Measurements from ENCODE around the gene GRIA1.
"Not testable (repeated sequence)": the region's sequence is repeated elsewhere in the genome, so short reads cannot be mapped to it uniquely, and the experiment has no call there.

Gene GRIA1

DNA sequence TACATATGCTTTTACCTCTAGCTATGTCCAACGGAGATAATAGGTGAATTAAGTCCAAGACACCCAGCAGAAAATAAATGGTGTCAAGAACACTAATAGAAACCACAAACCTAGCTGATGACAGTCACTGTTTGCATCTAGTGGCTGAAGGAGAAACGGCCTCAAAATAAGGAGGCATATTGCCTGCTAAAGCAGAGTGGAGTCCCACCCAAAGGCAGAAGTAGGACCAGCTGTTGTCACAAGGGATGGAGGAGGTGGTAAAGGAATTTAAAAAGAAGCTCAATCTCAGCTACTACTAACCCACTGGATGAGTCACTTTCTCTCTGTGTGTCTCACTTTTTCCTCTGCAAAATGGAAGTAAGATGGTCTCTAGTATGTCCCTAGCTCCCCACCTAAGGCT, 224.3 kb downstream of the GRIA1 start:
- TF ChIP-seq, protein P1, sequence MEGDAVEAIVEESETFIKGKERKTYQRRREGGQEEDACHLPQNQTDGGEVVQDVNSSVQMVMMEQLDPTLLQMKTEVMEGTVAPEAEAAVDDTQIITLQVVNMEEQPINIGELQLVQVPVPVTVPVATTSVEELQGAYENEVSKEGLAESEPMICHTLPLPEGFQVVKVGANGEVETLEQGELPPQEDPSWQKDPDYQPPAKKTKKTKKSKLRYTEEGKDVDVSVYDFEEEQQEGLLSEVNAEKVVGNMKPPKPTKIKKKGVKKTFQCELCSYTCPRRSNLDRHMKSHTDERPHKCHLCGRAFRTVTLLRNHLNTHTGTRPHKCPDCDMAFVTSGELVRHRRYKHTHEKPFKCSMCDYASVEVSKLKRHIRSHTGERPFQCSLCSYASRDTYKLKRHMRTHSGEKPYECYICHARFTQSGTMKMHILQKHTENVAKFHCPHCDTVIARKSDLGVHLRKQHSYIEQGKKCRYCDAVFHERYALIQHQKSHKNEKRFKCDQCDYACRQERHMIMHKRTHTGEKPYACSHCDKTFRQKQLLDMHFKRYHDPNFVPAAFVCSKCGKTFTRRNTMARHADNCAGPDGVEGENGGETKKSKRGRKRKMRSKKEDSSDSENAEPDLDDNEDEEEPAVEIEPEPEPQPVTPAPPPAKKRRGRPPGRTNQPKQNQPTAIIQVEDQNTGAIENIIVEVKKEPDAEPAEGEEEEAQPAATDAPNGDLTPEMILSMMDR (IDR thresholded peaks at IDR 0.05; ENCODE audit: borderline replicate concordance, insufficient read depth, low read depth, low read length) = no peak
- no peak overlapping the region for H3K4me3 ChIP-seq (ENCODE audit: low read depth, low read length)

DNA sequence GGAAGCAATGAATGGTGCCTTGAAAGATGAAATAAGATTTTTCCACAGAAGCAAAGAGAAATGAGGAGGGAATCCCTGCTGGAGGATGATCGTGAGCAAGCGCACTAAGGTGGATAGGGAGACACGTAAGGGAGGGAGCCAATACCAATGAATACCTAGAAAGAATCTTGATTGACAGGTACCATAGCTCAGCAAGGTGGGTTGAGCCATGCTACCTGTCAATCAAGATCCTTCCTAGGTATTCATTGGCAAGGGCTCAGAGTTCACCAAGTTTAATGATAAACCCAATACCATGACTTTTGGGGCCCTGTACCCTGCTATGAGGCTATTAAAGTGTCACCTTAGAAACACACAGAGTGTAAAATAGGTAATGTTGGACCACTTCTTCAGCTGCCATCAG, 226.8 kb downstream of the GRIA1 start:
- TF ChIP-seq, protein P1 (IDR thresholded peaks at IDR 0.05; ENCODE audit: borderline replicate concordance, insufficient read depth, low read depth, low read length) = no peak
- no peak overlapping the region for H3K4me3 ChIP-seq (ENCODE audit: low read depth, low read length)

DNA sequence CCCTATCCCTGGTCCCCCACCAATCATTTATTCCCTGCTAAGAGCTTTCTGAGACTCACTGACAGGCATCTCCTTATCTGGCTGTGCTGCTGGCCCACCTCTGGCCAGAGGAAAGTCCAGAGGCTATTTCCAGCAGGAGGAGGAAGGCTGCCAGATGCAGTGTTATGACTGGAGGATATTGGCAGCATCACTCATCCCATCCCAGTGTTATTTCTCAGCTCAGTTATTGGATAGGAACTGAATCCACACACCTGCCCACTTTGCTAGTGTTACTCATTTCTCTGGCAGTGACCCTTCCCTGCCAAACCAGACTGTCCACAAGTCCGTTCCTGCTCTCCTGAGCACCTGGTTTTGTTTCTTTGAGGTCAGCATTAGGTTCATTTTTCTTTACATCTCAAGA, 228.2 kb downstream of the GRIA1 start:
- H3K4me3 ChIP-seq (ENCODE audit: low read depth, low read length) = no peak overlapping the region
- TF ChIP-seq, protein P1 (IDR thresholded peaks at IDR 0.05; ENCODE audit: borderline replicate concordance, insufficient read depth, low read depth, low read length) = no peak

DNA sequence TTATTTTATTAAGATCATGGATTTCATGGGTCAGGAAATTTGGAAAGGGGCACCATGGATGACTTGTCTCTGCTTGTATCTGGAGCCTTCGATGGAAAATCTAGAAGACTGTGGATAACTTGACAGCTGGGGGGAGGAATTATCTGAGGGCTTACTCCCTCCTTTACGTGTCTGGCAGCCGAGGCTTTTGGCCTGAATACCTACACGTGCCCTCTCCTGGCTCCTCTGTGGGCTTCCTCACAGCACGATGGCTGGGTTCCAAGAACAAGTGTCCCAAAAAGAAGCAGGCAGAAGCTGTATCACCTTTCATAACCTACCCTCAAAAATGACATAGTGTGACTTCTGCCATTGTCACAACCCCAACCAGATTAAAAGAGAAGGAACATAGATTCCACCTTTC, 228.9 kb downstream of the GRIA1 start:
- TF ChIP-seq, protein P1 (IDR thresholded peaks at IDR 0.05; ENCODE audit: borderline replicate concordance, insufficient read depth, low read depth, low read length) = no peak
- no peak overlapping the region for H3K4me3 ChIP-seq (ENCODE audit: low read depth, low read length)

DNA sequence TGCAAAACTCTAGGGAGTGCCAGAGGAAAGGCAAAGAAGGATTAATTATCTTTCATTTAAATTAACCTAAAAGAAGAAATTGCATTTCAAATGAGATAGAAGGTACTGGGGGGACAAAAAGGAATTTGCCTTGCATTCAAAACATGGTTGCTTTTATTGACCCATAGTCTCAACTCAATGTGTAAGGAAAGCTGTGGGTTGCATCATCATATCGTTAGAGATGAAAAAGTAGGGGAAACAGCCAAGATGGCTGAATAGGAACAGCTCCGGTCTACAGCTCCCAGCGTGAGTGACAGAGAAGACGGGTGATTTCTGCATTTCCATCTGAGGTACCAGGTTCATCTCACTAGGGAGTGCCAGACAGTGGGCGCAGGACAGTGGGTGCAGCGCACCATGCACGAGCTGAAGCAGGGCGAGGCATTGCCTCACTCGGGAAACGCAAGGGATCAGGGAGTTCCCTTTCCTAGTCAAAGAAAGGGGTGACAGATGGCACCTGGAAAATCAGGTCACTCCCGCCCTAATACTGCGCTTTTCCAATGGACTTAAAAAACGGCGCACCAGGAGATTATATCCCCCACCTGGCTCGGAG, 232.6 kb downstream of the GRIA1 start:
- H3K4me3 ChIP-seq (ENCODE audit: low read depth, low read length) = not testable (repeated sequence)

DNA sequence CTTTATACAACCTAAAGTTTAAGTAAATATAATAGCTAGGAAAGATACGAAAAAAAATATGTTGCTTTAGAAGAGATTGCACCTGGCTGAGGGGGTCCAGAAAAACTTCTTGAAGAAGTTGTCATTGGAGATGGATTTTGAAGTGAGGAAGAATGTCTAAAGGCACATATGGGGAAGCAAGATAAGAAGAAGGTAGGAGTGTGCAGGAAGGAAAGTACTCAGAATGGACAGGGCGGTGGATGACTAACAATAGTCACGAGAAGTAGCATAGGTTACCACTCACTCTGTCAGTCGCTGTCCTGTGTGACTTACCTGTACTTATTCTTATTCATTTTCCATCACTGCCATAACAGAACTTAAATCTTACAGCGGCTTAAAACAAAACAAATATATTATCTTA, 251.6 kb downstream of the GRIA1 start:
- H3K4me3 ChIP-seq (ENCODE audit: low read depth, low read length) = no peak overlapping the region
- TF ChIP-seq, protein P1 (IDR thresholded peaks at IDR 0.05; ENCODE audit: borderline replicate concordance, insufficient read depth, low read depth, low read length) = no peak

DNA sequence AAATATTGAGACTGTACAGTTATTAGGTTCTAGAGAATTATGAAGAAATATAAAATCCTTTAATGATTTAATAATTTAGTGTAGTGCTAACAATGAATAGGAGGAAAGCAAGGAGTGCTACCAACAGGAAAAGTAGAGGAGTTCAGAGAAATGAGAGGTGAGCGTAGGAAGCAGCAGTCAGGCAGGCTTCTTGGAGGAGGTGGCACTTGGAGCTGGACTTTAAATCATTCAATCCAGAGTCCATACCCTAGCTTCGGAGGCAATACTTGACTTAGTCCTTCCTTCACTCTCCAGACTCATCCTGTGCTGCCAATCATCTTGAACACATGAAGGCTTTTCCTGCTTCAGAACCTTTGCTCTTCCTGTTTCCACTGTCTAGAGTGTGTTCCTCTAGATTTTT, 254.3 kb downstream of the GRIA1 start:
- TF ChIP-seq, protein P1 (IDR thresholded peaks at IDR 0.05; ENCODE audit: borderline replicate concordance, insufficient read depth, low read depth, low read length) = no peak
- no peak overlapping the region for H3K4me3 ChIP-seq (ENCODE audit: low read depth, low read length)
